HG02870 (cell line): ENCODE results near the gene CLASP1.
"Not testable (repeated sequence)": the region's sequence is repeated elsewhere in the genome, so short reads cannot be mapped to it uniquely, and the experiment has no call there.

Source experiments
- ATAC-seq: cut with Tn5 transposase; IDR thresholded peaks from one replicate; pipeline ENCODE4 v1.9.1; 2021; ENCODE audit warnings: mild to moderate bottlenecking, moderate library complexity; ENCODE audit not compliant: unreplicated experiment

Gene CLASP1

DNA sequence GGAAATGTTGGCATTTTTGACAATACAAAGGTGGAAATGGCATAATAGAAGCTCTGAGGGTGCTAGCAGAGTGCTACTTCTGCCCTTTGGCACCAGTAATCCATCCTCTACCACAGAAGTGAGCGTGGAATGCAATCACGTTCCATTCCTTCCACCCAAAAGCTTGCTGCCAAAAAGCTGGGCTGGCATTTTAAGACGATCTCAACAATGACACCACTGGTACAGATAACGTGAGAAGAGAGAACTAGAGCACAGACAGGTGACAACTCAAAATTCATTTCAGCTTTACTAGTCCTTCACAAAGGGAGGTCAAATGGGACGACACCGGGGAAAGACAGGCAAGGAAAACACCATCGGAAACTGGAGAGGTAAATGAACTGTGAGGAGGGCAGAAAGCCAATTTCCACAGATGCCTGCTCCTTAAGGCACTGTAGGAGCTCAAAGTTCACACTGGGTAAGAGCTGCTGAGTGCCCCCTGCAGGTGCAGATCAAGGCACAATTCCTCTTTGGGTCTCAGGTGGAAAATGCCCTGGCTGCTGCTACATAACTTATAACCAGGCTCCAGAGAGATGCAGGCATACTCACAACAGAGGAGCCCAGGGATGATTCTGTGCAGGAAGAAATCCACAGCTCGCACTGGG, 169.3 kb downstream of the CLASP1 start:
- no peak for ATAC-seq

DNA sequence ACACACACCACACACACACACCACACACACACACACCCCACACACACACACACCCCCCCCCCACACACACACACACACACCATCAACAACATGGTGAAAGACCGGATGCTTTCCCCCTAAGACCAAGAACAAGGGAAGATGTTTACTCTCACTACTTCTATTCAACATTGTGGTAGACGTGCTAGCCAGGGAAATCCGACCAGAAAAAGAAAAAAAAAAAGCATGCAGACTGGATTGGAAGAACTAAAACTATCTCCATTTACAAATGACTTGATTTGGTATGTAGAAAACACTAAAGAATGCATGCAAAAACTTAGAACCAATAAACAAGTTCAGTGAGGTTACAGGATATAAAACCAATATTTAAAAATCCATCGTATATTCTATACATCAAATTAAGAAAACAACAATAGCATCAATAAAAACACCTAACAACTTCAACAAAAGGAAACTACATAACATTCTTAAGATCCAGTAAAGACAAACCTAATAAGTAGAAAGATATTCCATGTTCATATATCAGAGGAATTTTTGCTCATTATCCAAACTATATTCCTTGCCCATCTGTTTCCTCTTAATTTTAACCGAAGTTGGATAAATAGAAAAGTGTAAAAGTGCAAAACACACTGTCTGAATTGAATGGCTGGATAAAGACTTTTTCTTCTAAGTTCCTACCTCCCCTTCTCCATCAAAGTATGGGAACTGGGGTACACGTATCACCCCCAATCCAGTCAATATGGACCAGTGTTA, 170.1 kb downstream of the CLASP1 start:
- no peak for ATAC-seq

- not testable (repeated sequence) for ATAC-seq
Observed at GRCh38 chr2:121478358-121478995, 170.8 kb downstream of the CLASP1 start.

DNA sequence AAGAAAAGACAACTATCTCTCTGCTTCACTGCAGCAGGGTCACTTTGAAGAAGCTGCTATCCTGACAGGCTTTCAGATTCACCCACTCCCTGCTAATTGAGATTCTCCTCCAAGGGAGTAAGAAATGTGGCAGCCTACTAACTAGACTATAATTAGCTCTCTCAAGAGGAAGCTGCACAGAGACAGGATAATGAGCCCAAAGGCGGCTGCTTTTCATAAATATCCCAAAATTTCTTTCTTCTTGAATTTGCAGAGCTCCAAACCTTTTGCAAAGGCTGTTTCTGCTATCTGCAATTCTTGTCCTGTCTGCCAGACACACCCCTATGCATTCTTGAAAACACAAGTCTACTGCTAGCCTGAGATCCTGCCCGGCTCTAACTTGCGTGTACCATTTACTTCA, 172.6 kb downstream of the CLASP1 start:
- no peak for ATAC-seq

DNA sequence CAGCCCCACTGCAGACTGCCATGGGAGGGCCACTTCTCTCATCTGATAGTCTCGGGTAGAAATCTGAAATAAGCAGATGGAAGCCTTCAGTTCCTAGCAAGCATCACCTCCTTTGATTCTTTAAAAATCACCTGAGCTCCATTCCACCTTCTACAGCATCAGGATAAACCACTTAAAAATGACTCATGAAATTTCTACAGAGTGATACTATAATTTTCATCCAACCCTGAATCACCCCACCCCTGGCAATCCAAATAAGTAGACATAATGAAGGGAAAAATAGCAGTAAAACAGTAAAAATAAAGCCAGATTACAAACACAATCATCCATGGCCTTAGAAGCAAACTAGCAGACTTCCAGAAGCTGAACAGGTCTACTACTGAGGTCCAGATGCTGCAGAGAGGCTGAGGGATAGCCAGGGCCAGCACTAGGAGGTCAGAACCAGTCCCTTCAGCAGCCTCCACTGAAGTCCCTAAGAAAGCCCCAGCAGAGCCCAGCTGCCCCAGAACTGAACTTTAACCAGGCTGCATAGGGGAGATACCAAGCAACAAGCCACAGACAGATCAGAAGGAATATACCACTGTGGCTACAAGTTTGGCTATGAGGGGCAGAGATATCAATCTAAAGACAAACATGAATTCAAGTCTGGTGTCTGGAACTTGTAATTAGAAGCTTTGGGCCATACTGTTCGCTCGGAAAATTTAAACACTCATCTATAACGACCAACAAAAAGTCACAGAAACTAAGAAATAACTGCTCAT, 173.3 kb downstream of the CLASP1 start:
- no peak for ATAC-seq

DNA sequence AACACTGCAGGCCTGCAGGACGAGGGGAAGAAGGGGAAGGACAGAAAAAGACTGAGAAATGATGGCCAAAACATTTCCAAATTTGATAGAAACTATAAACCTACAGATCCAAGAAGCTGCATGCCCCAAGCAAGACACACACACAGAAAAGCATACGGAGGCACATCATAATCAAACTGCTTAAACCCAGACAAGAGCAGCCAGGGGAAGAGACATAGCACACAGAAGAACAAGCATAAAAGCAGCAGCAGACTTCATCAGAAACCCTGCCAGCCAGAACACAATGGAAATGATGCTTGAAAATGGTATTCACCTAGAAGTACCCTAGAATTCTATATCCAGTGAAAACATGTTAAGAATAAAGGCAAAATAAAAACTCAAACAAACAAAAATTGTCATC, 175.8 kb downstream of the CLASP1 start:
- ATAC-seq = no peak

DNA sequence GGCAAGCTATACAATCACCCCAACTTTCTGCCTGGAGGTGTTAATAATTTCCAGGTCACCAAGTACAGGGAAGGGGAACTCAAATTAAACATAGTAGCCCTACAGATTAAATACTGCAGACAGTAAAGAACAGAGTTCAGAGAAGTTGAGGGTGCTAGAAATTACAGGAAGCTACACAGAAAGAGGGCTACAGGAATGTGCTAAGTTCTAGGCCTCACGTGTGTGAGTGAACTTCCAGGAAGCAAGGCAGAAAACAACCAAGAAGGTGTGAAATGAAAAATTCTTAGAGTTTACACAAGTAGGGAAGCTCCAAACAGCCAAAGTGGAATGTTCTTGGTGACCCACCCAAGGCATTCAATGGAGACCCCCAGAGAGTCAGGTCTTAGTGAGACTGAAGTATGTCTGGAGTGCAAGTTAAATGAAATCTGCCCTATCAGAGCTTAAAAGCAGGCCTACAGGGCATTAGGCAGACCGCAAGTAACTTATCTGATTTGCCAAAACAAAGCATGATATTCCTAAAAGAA, 176.7 kb downstream of the CLASP1 start:
- no peak for ATAC-seq

- no peak for ATAC-seq
Observed at GRCh38 chr2:121471532-121472469, 177.5 kb downstream of the CLASP1 start.

- ATAC-seq = no peak
Observed at GRCh38 chr2:121470917-121471316, 178.3 kb downstream of the CLASP1 start.

- no peak for ATAC-seq
Observed at GRCh38 chr2:121469356-121469755, 179.9 kb downstream of the CLASP1 start.

GRCh38 chr2:121468936-121469335, 180.3 kb downstream of the CLASP1 start:
- ATAC-seq = no peak

GRCh38 chr2:121459291-121459690, 190.0 kb downstream of the CLASP1 start:
- no peak for ATAC-seq

GRCh38 chr2:121456325-121456724, 192.9 kb downstream of the CLASP1 start:
- no peak for ATAC-seq

DNA sequence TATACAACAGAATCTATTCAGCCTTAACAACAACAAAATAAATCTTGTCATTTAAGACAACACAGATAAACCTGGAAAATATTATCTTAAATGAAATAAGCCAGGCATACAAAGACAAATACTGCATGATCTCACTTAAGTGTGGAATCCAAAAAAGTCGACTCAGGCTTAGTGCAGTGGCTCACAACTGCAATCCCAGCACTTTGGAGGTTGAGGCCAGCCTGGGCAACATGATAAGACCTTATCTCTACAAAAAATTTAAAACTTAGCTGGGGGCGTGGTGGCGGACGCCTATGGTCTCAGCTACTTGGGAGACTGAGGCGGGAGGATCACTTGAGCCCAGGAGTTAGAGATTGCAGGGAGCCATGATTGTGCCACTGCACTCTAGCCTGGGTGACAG, 193.8 kb downstream of the CLASP1 start:
- ATAC-seq = no peak

DNA sequence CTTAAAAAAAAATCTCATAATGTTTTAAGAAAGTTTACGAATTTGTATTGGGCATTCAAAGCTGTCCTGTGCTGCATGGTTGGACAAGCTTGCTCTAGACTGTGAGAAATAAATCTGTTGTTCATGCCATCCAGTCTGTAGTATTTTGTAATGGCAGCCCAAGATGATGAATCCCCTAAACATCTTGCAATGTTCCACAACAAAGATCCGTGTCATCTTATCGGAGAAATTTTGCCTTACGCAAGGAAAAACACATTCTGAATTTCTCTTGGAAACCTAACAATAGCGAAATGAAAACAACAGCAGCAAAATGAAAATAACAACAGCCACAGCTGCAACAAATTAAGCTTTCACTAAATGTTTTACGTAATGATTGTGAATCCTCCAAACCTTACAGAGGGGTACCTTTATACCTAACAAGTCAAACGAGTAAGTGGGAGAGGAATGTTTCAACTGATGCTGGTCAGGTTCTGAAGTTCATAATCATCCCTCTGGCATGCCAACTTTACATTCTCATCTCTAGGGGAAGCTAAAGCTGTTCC, 194.6 kb downstream of the CLASP1 start:
- ATAC-seq = no peak

DNA sequence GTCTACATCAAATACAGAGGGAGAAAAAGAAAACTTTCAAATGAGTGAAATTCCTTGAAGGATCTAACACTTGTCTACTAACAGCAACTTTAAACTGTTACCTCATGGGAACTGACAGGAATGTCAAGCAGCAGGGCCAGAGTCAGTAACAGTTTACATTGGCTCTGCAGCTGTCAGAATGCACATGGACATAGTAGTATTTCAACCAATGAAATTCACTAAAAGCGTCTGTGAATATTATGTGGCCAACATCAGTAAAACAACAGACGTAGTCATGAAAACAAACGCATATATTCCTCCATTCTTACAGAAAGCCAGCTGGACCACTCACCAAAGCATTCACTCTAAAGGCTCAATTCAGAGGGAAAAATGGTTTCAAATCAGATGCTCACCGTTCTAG, 197.9 kb downstream of the CLASP1 start:
- no peak for ATAC-seq

- ATAC-seq = no peak
Observed at GRCh38 chr2:121450301-121450700, 199.0 kb downstream of the CLASP1 start.

- ATAC-seq = no peak
Observed at GRCh38 chr2:121446647-121447241, 202.5 kb downstream of the CLASP1 start.

GRCh38 chr2:121442889-121443288, 206.4 kb downstream of the CLASP1 start:
- ATAC-seq = no peak
